IgD-negative memory B cell (primary cell): ENCODE results near the gene DLGAP5. TPM values are rescaled to one million over a fixed set of nuclear protein-coding genes. Genes with fewer than 3 reads are reported as not detected.
A peak's percentile ranks its signal among the peaks of the same experiment; 100 is the strongest.

Source experiments
- H3K27ac Mint-ChIP-seq, 3 donors: one replicate each; pipeline ENCODE4 v1.8.0; 2020 to 2022; ENCODE audit warnings: mild to moderate bottlenecking in 3 of 3, mixed read lengths in 3 of 3, moderate library complexity in 1 of 3
- H3K27me3 Mint-ChIP-seq: one replicate; pipeline ENCODE4 v1.8.0; 2021; ENCODE audit warnings: mixed read lengths
- H3K36me3 Mint-ChIP-seq: one replicate; pipeline ENCODE4 v1.8.0; 2020; ENCODE audit warnings: mild to moderate bottlenecking, mixed read lengths
- H3K4me1 Mint-ChIP-seq, 3 donors: one replicate each; pipeline ENCODE4 v1.8.0; 2020 to 2022; ENCODE audit warnings: mixed read lengths in 3 of 3, mild to moderate bottlenecking in 1 of 3
- H3K4me3 Mint-ChIP-seq, 4 donors: one replicate each; pipeline ENCODE4 v1.8.0; 2020 to 2022; ENCODE audit warnings: mild to moderate bottlenecking in 4 of 4, mixed read lengths in 4 of 4, moderate library complexity in 3 of 4
- H3K9me3 Mint-ChIP-seq, 3 donors: one replicate each; pipeline ENCODE4 v1.8.0; 2020 to 2021; ENCODE audit warnings: mixed read lengths in 3 of 3, mild to moderate bottlenecking in 1 of 3
- polyA plus RNA-seq: library from polyadenylated mRNA; unstranded; fragments of 300-500 nt; fragmentation: Illumina TruSeq; gene quantifications from one replicate; pipeline ENCODE4 v1.2.3, GENCODE V29; 2021

Gene DLGAP5
- polyA plus RNA-seq, 1 donor from 2014 or later = not detected

DNA sequence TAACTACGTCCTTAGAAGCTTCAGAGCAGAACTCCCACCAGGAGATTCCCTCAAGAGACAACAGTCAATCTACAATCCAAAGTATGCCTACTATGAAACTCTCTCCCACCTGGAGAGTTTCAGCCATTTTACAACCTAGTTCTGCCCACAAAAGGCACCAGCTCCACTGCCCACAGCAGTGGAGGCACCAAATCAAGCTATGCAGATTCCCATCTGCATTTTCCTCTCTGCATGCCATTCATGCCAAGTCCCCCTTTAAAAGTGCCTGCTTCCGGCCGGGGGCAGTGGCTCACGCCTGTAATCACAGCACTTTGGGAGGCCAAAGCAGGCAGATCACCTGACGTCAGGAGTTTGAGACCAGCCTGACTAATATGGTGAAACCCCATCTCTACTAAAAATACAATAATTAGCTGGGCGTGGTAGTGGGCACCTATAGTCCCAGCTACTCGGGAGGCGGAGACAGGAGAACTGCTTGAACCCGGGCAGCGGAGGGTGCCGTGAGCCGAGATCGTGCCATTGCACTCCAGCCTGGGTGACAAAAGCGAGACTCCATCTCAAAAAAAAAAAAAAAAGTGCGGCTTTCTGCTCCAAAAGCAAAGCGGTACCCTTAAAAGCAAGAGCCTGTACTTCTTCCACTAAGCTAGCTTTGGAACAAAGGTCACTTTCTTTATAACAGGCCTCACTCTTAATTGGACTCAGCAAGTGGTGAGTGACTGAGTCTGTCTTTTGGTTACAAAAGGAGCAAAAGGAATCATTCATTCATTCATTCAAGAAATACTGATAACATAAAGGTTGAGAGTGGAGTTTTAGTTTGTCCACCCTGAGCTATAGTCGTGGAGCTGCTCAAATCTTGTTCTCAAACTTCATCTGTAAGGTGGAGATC lies 10.1 kb upstream of the DLGAP5 start:
- Mint-ChIP-seq H3K27ac (no peak overlapping the region), H3K36me3 (no peaks in the 10 kb centered on the region), H3K9me3 (no peaks in the 10 kb centered on the region), H3K4me1 (no peaks in the 10 kb centered on the region), H3K27me3 (peaks cover 1% of the 10 kb centered on the region), H3K4me3 (no peak overlapping the region)

DNA sequence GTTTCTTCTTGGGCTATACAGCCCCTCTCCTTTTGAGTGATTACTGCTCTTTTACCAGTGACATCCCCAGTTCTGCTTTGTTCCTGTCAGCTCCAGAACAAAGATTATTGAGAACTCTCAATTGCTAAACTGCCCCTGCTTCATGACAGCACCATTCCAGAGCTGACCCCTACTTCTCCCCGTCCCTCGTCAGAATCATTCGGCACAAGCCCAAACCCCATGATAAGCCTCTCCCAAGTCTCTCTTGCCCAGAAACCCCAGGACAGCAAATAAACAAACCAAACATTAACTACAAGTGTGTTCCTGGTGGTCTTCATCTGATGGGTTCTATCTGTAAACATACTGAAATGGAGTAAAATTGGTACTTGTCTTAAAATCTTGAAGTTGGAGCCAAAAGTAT lies 9.3 kb upstream of the DLGAP5 start:
- Mint-ChIP-seq H3K27me3 (peaks cover 1% of the 10 kb centered on the region), H3K36me3 (no peaks in the 10 kb centered on the region), H3K9me3 (no peaks in the 10 kb centered on the region), H3K4me1 (no peaks in the 10 kb centered on the region), H3K27ac (no peak overlapping the region), H3K4me3 (no peak overlapping the region)

DNA sequence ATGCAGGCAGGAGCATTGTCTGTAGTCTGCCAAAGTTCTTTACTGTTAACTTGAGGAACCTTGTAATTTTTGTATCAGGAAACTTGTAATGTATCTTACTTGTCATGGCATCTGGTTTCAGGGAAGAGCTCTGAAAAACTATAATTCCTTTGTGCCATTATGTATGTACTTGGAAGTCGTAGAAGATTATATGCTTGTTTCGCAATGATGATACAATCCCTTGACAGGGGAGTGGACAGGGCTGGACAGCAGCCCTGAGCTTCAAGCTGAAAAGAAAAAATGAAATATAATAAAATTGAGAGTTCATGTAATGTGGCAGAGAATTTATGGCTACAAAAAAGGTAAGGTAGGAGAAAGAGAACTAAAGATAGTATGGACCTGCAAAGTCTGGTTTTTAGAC lies 7.4 kb upstream of the DLGAP5 start:
- no peaks in the 10 kb centered on the region for H3K4me1 Mint-ChIP-seq
- H3K27ac Mint-ChIP-seq = no peak overlapping the region
- H3K36me3 Mint-ChIP-seq = no peaks in the 10 kb centered on the region
- H3K9me3 Mint-ChIP-seq = no peaks in the 10 kb centered on the region
- peaks cover 1% of the 10 kb centered on the region for H3K27me3 Mint-ChIP-seq
- H3K4me3 Mint-ChIP-seq = no peak overlapping the region

DNA sequence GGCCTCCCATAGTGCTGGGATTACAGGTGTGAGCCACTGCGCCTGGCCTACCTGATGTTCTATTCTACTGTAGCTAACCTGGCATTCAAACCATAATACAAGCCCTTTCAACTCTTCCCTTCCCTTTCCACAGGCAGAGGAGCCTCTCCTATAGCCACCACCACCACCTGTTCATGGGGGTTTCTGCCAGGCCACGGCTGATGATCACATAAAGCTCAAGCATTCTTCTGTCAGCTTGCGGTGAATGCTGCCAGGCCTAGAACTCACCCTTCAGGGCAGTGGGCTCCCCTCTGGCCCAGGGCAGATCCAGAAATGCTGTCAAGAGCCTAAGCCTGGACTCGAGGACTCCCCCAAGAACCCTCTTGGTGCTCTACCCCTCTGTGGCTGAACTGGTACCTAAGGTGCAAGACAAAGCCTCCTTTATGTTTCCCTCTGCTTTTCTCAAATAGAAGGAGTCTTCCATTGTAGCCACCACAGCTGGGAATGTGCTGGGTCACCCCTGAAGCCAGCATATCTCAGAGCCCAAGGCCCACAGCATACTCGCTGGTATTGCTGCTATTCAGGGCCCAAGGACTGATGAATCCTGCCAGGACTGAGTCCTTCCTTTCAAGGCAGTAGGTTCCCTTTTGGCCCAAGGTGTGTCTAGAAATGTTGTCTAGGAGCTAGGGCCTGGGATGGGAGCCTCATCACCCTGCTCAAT lies 3.4 kb upstream of the DLGAP5 start:
- Mint-ChIP-seq H3K4me3 (peak overlapping the region in 1 of 4 donors; percentile 16), H3K27ac (no peak overlapping the region), H3K27me3 (no peaks in the 10 kb centered on the region), H3K9me3 (no peaks in the 10 kb centered on the region), H3K36me3 (no peaks in the 10 kb centered on the region), H3K4me1 (peaks cover 5 to 14% (median 10%) of the 10 kb centered on the region in 3 donors)

DNA sequence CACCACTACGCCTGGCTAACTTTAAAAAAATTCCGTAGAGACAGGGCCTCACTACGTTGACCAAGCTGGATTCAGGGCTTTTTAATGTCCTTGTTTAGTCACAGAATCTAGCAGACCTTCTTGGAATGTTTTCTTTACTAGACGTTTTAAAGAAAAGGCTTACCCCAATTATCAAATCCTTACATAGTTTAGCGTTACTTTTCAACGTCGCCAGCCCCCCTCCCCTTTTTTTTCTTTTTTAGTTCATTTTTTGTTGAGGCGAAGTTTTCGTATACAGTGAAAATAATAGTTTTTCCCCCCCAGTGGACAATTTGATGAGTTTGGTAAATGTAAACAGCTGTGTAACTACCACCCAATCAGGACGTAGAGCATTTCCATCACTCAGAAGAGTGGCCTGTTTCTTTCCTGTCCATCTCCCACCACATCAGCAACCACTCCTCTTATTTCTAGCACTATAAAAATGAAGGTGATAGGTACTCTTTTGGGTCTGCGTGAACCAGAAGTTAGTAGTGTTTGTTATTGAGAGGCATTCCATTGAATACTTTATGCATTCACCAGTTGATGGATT lies 753 bp upstream of the DLGAP5 start:
- Mint-ChIP-seq H3K4me3 (peak overlapping the region; percentile 82 to 96 (median 94)), H3K27me3 (no peaks in the 10 kb centered on the region), H3K27ac (peak overlapping the region in 2 of 3 donors; percentile 19 to 47), H3K36me3 (no peaks in the 10 kb centered on the region), H3K9me3 (no peaks in the 10 kb centered on the region), H3K4me1 (peaks cover 5 to 14% (median 10%) of the 10 kb centered on the region in 3 donors)

DNA sequence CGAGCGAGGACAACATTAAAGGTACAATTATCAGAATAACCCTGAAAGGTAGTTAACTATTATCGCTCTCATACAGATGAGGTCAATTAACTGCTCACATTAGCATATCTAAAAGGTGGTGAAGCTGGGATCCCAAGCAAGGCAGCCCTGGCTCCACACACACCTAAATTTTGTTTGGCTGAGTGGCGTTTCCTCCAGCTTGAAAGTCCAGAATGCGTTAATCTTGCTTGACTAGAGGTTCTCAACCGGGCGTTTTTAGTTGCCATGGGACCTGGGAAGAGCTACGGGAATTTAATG lies 531 bp downstream of the DLGAP5 start:
- H3K9me3 Mint-ChIP-seq = no peaks in the 10 kb centered on the region
- no peaks in the 10 kb centered on the region for H3K36me3 Mint-ChIP-seq
- H3K4me1 Mint-ChIP-seq = peaks cover 5 to 16% (median 10%) of the 10 kb centered on the region in 3 donors
- H3K27me3 Mint-ChIP-seq = no peaks in the 10 kb centered on the region
- peak overlapping the region; percentile 67 to 96 (median 94) for H3K4me3 Mint-ChIP-seq
- H3K27ac Mint-ChIP-seq = no peak overlapping the region

DNA sequence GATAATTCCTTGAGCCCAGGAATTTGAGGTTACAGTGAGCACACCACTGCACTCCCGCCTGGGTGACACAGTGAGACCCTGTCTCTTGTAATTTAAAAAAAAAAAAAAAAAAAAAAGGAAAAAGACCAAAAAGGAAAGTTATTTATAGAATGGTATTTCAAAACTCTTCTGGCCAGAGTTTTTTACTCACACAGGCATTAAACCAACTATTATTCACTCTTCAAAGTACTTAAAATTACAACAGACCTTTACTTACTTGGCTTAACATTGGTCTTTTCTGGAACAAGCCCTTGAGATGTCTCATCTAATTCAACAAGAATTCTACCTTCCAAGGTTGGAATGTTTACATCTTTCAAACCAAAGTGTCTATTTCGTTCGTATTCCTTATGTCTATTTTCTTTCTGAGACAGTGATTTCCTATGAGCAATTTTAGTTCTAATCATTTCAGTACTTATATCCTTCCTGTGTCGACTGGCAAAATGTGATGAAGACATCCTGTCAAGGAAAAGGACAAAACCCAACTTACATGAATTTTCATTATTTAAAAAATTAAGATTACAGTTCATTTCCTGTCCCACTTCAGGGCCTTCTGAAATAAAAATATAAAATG lies 2.6 kb downstream of the DLGAP5 start:
- Mint-ChIP-seq H3K36me3 (no peaks in the 10 kb centered on the region), H3K4me1 (peaks cover 5 to 16% (median 10%) of the 10 kb centered on the region in 3 donors), H3K27me3 (no peaks in the 10 kb centered on the region), H3K27ac (no peak overlapping the region), H3K9me3 (no peaks in the 10 kb centered on the region), H3K4me3 (peak overlapping the region in 1 of 4 donors; percentile 54)

DNA sequence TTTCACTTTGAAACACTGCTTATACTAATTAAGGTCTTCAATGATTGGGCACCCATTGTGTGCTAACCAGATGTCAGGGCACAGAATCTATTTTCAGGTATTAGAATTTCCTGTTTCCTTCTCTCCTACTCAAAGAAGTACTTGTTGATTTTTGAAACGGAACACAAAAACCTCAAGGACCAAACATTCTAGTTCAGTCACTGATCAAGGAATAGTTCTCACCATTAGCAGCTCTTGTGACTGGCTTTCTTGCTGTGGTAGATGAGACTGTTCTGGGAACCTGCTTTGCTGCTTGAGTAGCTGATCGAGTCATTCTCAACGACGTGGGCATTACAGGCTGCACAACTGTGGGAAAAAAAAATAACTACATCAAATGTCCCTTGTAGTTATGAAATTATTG lies 11.0 kb downstream of the DLGAP5 start:
- Mint-ChIP-seq H3K4me1 (peaks cover 9 to 18% (median 10%) of the 10 kb centered on the region in 3 donors), H3K27me3 (no peaks in the 10 kb centered on the region), H3K27ac (peak overlapping the region in 1 of 3 donors; percentile 8), H3K9me3 (no peaks in the 10 kb centered on the region), H3K4me3 (peak overlapping the region in 1 of 4 donors; percentile 82), H3K36me3 (no peaks in the 10 kb centered on the region)

DNA sequence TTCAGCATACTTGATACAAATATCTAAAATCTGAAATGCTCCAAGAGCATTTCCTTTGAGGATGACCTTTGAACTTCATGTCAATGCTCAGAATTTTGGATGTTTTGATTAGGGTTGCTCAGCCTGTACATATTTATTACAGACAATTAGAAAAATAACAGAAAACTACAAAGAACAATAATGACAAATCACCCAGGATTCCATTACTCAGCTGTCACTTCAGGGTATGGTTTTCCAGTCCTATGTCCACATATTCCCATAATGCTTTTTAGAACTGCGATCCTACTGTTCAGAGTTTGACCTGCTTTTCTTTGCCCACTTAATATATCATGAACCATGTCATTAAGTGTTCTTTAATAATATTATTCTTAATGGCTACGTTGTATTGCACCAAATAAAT lies 11.4 kb downstream of the DLGAP5 start:
- Mint-ChIP-seq H3K9me3 (no peaks in the 10 kb centered on the region), H3K4me1 (peaks cover 9 to 18% (median 10%) of the 10 kb centered on the region in 3 donors), H3K27me3 (no peaks in the 10 kb centered on the region), H3K36me3 (no peaks in the 10 kb centered on the region), H3K27ac (peak overlapping the region in 1 of 3 donors; percentile 8), H3K4me3 (peak overlapping the region in 1 of 4 donors; percentile 82)

DNA sequence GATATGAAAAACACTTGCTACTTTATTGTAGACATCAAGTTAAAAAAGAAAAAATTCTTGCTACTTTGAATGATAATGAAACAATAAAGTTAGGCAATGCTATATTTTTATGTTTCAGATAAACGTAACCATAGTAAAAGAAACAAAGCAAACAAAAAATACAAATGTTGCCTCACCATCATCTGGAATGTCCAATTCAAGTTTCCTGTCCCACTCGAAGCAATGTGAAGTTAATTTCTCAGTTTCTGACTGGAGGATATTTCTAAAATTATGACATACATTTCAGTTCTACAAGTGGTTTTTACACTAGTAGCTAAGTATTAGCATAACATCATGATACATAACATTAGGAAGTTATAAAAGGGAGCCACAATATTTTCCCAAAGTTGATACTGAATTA lies 20.9 kb downstream of the DLGAP5 start:
- Mint-ChIP-seq H3K9me3 (no peaks in the 10 kb centered on the region), H3K36me3 (no peaks in the 10 kb centered on the region), H3K4me3 (no peak overlapping the region), H3K27ac (no peak overlapping the region), H3K4me1 (no peaks in the 10 kb centered on the region), H3K27me3 (no peaks in the 10 kb centered on the region)

DNA sequence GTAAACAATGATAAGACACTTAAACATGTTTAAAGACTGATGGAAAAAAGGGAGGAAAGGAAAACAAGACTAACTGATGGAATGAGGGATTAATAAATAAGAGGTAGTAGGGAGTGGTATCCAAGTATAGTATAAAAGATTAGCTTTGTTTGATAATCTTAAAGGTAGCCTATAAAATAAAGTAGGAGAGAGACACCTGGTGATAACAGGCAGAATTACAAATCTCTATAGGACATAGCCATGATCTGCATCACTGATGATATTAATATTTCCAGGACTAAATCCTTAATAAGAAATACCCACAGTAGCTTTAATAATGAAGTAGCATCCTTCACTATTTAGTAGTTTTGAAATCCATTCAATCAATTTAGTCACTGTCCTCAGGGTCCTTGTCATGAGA lies 30.4 kb downstream of the DLGAP5 start:
- Mint-ChIP-seq H3K4me1 (peaks cover 0 to 5% (median 0%) of the 10 kb centered on the region in 3 donors), H3K9me3 (no peaks in the 10 kb centered on the region), H3K4me3 (no peak overlapping the region), H3K27me3 (no peaks in the 10 kb centered on the region), H3K36me3 (no peaks in the 10 kb centered on the region), H3K27ac (no peak overlapping the region)

DNA sequence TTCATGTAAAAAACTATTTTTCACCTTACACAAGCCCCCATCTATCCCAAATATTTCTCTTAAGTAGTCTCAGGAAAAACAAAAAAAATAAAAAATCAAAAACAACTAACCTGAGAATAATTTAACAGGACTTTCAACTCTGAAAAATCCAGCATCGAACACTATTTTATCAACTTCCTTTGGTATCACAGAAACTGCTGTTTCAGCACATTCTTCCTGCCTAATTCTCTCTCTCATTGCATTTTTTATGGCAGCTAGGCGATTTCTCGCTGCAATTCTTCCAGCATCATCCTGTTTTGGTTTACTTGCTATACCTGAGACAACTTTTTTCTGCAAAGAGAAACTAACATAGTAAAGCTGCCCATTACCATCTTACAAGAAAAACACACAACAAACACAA lies 33.0 kb downstream of the DLGAP5 start:
- Mint-ChIP-seq H3K9me3 (no peaks in the 10 kb centered on the region), H3K4me3 (no peak overlapping the region), H3K36me3 (no peaks in the 10 kb centered on the region), H3K4me1 (peaks cover 0 to 5% (median 0%) of the 10 kb centered on the region in 3 donors), H3K27ac (no peak overlapping the region), H3K27me3 (no peaks in the 10 kb centered on the region)

DNA sequence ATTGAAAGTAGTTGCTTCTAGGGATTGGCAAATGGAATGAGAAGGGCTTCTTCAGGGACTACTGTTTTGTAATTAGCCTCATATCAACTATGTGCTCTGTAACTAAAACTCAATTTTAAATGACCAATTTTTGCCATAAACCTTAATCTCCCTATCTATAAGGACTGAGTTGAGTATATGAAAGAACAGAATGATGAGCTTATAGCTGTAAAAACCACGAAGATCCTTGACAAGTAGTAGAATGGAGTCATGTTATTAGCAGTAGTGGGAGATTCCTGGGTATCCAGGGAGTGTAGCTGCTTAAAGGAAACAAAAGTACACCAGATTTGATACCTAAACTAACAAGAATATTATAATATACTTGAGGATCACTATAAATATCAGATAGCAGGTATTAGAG lies 34.3 kb downstream of the DLGAP5 start:
- H3K36me3 Mint-ChIP-seq = no peaks in the 10 kb centered on the region
- no peak overlapping the region for H3K27ac Mint-ChIP-seq
- H3K4me3 Mint-ChIP-seq = no peak overlapping the region
- H3K4me1 Mint-ChIP-seq = peaks cover 0 to 5% (median 0%) of the 10 kb centered on the region in 3 donors
- no peaks in the 10 kb centered on the region for H3K9me3 Mint-ChIP-seq
- no peaks in the 10 kb centered on the region for H3K27me3 Mint-ChIP-seq

DNA sequence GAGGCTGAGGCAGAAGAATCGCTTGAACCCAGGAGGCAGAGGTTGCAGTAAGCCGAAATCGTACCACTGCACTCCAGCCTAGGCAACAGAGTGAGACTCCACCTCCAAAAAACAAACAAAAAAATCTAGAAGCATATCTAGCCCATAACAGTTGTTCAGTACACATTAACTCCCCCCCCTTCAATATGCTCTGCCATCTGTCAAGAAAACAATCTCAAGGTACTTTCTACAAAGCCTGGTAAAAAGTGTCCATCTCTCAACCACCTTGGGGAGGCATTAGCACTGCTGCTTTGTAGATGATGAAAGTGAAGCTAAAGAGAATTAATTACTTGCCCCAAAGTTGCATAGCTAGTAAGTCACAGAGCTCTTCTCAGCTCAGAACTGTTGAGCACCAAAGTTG lies 37.4 kb downstream of the DLGAP5 start:
- Mint-ChIP-seq H3K27ac (no peak overlapping the region), H3K4me1 (peaks cover 0 to 3% (median 0%) of the 10 kb centered on the region in 3 donors), H3K27me3 (no peaks in the 10 kb centered on the region), H3K9me3 (no peaks in the 10 kb centered on the region), H3K4me3 (no peak overlapping the region), H3K36me3 (no peaks in the 10 kb centered on the region)
